Neural cell (in vitro differentiated cells): ENCODE results near the gene CKM. TPM values are rescaled to one million over a fixed set of nuclear protein-coding genes. Genes with fewer than 3 reads are reported as not detected.

Experiments used
- H2AFZ ChIP-seq: fragments of 200-600, 300-800 bp; sonication (generic), shearing (Covaris generic); 2 replicates; pipeline ENCODE4 v1.6.0; 2014; ENCODE audit warnings: low read depth, mild to moderate bottlenecking, antibody characterized with exemption, low read length, moderate library complexity
- H3F3A ChIP-seq: fragments of 200-600 bp; shearing (Covaris generic); 2 replicates; pipeline ENCODE4 v1.6.1; 2016; ENCODE audit warnings: mild to moderate bottlenecking, moderate library complexity, mixed read lengths, antibody characterized with exemption, low read length; ENCODE audit not compliant: insufficient read depth, poor library complexity, severe bottlenecking
- H3K27ac ChIP-seq: fragments of 200-600, 300-800 bp; sonication (generic), shearing (Covaris generic); 2 replicates; pipeline ENCODE4 v1.5.1; 2014; ENCODE audit warnings: mild to moderate bottlenecking, low read length, moderate library complexity
- H3K27me3 ChIP-seq: fragments of 300-800, 200-600 bp; sonication (generic), shearing (Covaris generic); 2 replicates; pipeline ENCODE4 v1.6.0; 2014; ENCODE audit warnings: mild to moderate bottlenecking, low read depth, low read length, moderate library complexity; ENCODE audit not compliant: insufficient read depth
- H3K36me3 ChIP-seq: fragments of 300-800, 200-600 bp; sonication (generic), shearing (Covaris generic); 2 replicates; pipeline ENCODE4 v1.5.1; 2014; ENCODE audit warnings: mild to moderate bottlenecking, antibody characterized with exemption, low read length, moderate library complexity; ENCODE audit not compliant: insufficient read depth
- H3K4me2 ChIP-seq: fragments of 300-800, 200-600 bp; sonication (generic), shearing (Covaris generic); 2 replicates; pipeline ENCODE4 v1.6.0; 2014; ENCODE audit warnings: mild to moderate bottlenecking, low read length
- H3K4me3 ChIP-seq: fragments of 300-800, 200-600 bp; sonication (generic), shearing (Covaris generic); 2 replicates; pipeline ENCODE4 v1.5.1; 2014; ENCODE audit warnings: mild to moderate bottlenecking, low read length, moderate library complexity
- H3K79me2 ChIP-seq: fragments of 200-600 bp; shearing (Covaris generic); replicated peaks from 2 replicates; pipeline ENCODE4 v1.6.0; 2014; ENCODE audit warnings: mild to moderate bottlenecking, low read length, moderate library complexity; ENCODE audit not compliant: insufficient read depth
- H3K9ac ChIP-seq: fragments of 300-800, 200-600 bp; sonication (generic), shearing (Covaris generic); 2 replicates; pipeline ENCODE4 v1.6.1; 2016; ENCODE audit warnings: mild to moderate bottlenecking, low read length, mixed read lengths
- H3K9me2 ChIP-seq: fragments of 200-600 bp; shearing (Covaris generic); 2 replicates; pipeline ENCODE4 v1.6.1; 2016; ENCODE audit warnings: mild to moderate bottlenecking, low read length, mixed read lengths; ENCODE audit not compliant: insufficient read depth
- H3K9me3 ChIP-seq: fragments of 200-600, 300-800 bp; sonication (generic), shearing (Covaris generic); 2 replicates; pipeline ENCODE4 v1.6.1; 2016; ENCODE audit warnings: mild to moderate bottlenecking, mixed run types, low read length, moderate library complexity, mixed read lengths
- H4K20me1 ChIP-seq: fragments of 200-600 bp; shearing (Covaris generic); 2 replicates; pipeline ENCODE4 v1.6.1; 2016; ENCODE audit warnings: mild to moderate bottlenecking, mixed run types; ENCODE audit not compliant: insufficient read depth
- CTCF ChIP-seq: fragments of 450-650 bp; IDR thresholded peaks from 2 replicates; pipeline ENCODE4 v1.5.1; 2014; ENCODE audit warnings: antibody characterized with exemption, mild to moderate bottlenecking, moderate library complexity; ENCODE audit not compliant: poor library complexity, severe bottlenecking
- EP300 ChIP-seq: fragments of 450-650 bp; conservative IDR thresholded peaks from 2 replicates; pipeline ENCODE4 v1.6.1; 2014; ENCODE audit warnings: antibody characterized with exemption, mild to moderate bottlenecking, moderate library complexity; ENCODE audit not compliant: poor library complexity, severe bottlenecking
- EZH2 ChIP-seq: fragments of 200-600, 300-800 bp; shearing (Covaris generic), sonication (generic); IDR thresholded peaks from 2 replicates; pipeline ENCODE4 v1.6.1; 2014; ENCODE audit warnings: antibody characterized with exemption, low read length, borderline replicate concordance, mild to moderate bottlenecking; ENCODE audit not compliant: insufficient read depth, poor library complexity, severe bottlenecking
- MXI1 ChIP-seq: fragments of 450-650 bp; conservative IDR thresholded peaks from 2 replicates; pipeline ENCODE4 v1.6.1; 2014; ENCODE audit warnings: antibody characterized with exemption, mild to moderate bottlenecking; ENCODE audit not compliant: poor library complexity, severe bottlenecking
- POLR2AphosphoS5 ChIP-seq: IDR thresholded peaks from 2 replicates; pipeline ENCODE4 v1.6.1; 2012
- RAD21 ChIP-seq: fragments of 450-650 bp; conservative IDR thresholded peaks from 2 replicates; pipeline ENCODE4 v1.6.1; 2014; ENCODE audit warnings: antibody characterized with exemption, mild to moderate bottlenecking, moderate library complexity
- SMC3 ChIP-seq: fragments of 450-650 bp; conservative IDR thresholded peaks from 2 replicates; pipeline ENCODE4 v1.6.1; 2014; ENCODE audit warnings: antibody characterized with exemption, mild to moderate bottlenecking, moderate library complexity; ENCODE audit not compliant: poor library complexity
- TAF1 ChIP-seq: IDR thresholded peaks from 2 replicates; pipeline ENCODE4 v1.6.1; 2012; ENCODE audit warnings: low read depth
- polyA plus RNA-seq: library from polyadenylated mRNA; depleted of rRNA; stranded (reverse); fragments of >200 nt; gene quantifications from 2 replicates; pipeline ENCODE4 v1.2.3, GENCODE V29; 2014
- TF ChIP-seq, protein P1 (sequence below): IDR thresholded peaks from 2 replicates; pipeline ENCODE4 v1.6.1; 2012; ENCODE audit warnings: borderline replicate concordance

Gene CKM
- polyA plus RNA-seq, 1 donor from 2014 or later, result 0.14 TPM

GRCh38 chr19:45348367-45349125 is 25.9 kb upstream of the CKM start:
- Histone ChIP-seq H4K20me1 (no peaks in the 10 kb centered on the region), H3K27me3 (no peaks in the 10 kb centered on the region), H3K27ac (no peak overlapping the region), H3K9me2 (no peaks in the 10 kb centered on the region), H3F3A (no peaks in the 10 kb centered on the region), H2AFZ (no peak overlapping the region), H3K4me3 (no peak overlapping the region), H3K9me3 (no peaks in the 10 kb centered on the region), H3K36me3 (no peaks in the 10 kb centered on the region), H3K4me2 (no peak overlapping the region), H3K9ac (no peak overlapping the region), H3K79me2 (no peaks in the 10 kb centered on the region)
- TF ChIP-seq POLR2AphosphoS5 (no peak), EP300 (no peak), SMC3 (no peak), CTCF (no peak), RAD21 (no peak), MXI1 (no peak), EZH2 (no peak), TAF1 (no peak)
- TF ChIP-seq, protein P1, sequence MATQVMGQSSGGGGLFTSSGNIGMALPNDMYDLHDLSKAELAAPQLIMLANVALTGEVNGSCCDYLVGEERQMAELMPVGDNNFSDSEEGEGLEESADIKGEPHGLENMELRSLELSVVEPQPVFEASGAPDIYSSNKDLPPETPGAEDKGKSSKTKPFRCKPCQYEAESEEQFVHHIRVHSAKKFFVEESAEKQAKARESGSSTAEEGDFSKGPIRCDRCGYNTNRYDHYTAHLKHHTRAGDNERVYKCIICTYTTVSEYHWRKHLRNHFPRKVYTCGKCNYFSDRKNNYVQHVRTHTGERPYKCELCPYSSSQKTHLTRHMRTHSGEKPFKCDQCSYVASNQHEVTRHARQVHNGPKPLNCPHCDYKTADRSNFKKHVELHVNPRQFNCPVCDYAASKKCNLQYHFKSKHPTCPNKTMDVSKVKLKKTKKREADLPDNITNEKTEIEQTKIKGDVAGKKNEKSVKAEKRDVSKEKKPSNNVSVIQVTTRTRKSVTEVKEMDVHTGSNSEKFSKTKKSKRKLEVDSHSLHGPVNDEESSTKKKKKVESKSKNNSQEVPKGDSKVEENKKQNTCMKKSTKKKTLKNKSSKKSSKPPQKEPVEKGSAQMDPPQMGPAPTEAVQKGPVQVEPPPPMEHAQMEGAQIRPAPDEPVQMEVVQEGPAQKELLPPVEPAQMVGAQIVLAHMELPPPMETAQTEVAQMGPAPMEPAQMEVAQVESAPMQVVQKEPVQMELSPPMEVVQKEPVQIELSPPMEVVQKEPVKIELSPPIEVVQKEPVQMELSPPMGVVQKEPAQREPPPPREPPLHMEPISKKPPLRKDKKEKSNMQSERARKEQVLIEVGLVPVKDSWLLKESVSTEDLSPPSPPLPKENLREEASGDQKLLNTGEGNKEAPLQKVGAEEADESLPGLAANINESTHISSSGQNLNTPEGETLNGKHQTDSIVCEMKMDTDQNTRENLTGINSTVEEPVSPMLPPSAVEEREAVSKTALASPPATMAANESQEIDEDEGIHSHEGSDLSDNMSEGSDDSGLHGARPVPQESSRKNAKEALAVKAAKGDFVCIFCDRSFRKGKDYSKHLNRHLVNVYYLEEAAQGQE, result no peak

GRCh38 chr19:45347570-45348366 is 25.1 kb upstream of the CKM start:
- H3K9me2 ChIP-seq, result no peaks in the 10 kb centered on the region
- H3K9me3 ChIP-seq, result no peaks in the 10 kb centered on the region
- H3K4me2 ChIP-seq, result no peak overlapping the region
- no peak overlapping the region for H3K4me3 ChIP-seq
- H2AFZ ChIP-seq, result no peak overlapping the region
- TF ChIP-seq RAD21 (no peak), CTCF (no peak), MXI1 (no peak), SMC3 (no peak), POLR2AphosphoS5 (no peak), TAF1 (no peak), EZH2 (no peak), EP300 (no peak)
- TF ChIP-seq, protein P1, result no peak
- H3K27ac ChIP-seq, result no peak overlapping the region
- H3F3A ChIP-seq, result no peaks in the 10 kb centered on the region
- no peaks in the 10 kb centered on the region for H4K20me1 ChIP-seq
- H3K9ac ChIP-seq, result no peak overlapping the region
- H3K79me2 ChIP-seq, result no peaks in the 10 kb centered on the region
- no peaks in the 10 kb centered on the region for H3K36me3 ChIP-seq
- H3K27me3 ChIP-seq, result no peaks in the 10 kb centered on the region
